ENCODE measurements around the gene DYNC2H1. TPM values are rescaled to one million over a fixed set of nuclear protein-coding genes. Genes with fewer than 3 reads are reported as not detected.

The DYNC2H1 gene
- total and polyA plus RNA-seq, 4 donors = 0.77 to 3.3 (median 2.1) TPM

DNA sequence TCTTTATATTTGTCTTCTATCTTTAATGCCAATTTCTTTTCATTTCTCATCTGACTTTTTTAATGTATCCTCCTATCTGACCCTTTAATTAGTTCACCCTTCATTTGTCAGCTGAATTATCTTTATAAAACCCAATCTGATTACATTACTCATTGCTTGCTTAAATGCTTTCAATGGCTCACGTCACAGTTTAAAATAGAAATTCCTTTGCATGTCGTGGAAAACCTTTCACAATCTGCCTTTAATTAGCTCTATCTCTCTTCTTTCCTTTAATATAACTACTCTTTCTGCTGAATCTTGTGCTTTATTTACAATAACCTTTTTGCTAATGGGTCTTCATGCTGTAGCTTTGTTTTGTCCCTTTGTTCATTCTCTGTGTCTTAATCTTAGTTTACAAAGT, 125.7 kb downstream of the DYNC2H1 start:
- Histone ChIP-seq H3K27ac (ENCODE audit: low read depth in 1 of 2, low read length in 2 of 2) (no peak overlapping the region), H3K36me3 (ENCODE audit: control insufficient read depth in 4 of 4, insufficient read depth in 3 of 4, low read depth in 1 of 4, low read length in 3 of 4) (no peaks in the 10 kb centered on the region), H3K9me3 (ENCODE audit: control insufficient read depth in 4 of 4, low read length in 3 of 4) (no peaks in the 10 kb centered on the region), H3K9ac (ENCODE audit: low read depth in 1 of 2, low read length in 2 of 2) (no peak overlapping the region), H3K4me3 (ENCODE audit: low read depth in 1 of 3, low read length in 3 of 3) (no peak overlapping the region), H3K27me3 (ENCODE audit: control insufficient read depth in 4 of 4, insufficient read depth in 4 of 4, low read length in 3 of 4) (no peaks in the 10 kb centered on the region), H3K4me1 (ENCODE audit: control insufficient read depth in 4 of 4, insufficient read depth in 4 of 4, low read length in 3 of 4) (no peaks in the 10 kb centered on the region)
- DNase-seq (ENCODE audit: low spot score) = no peak
- TF ChIP-seq, protein P1, sequence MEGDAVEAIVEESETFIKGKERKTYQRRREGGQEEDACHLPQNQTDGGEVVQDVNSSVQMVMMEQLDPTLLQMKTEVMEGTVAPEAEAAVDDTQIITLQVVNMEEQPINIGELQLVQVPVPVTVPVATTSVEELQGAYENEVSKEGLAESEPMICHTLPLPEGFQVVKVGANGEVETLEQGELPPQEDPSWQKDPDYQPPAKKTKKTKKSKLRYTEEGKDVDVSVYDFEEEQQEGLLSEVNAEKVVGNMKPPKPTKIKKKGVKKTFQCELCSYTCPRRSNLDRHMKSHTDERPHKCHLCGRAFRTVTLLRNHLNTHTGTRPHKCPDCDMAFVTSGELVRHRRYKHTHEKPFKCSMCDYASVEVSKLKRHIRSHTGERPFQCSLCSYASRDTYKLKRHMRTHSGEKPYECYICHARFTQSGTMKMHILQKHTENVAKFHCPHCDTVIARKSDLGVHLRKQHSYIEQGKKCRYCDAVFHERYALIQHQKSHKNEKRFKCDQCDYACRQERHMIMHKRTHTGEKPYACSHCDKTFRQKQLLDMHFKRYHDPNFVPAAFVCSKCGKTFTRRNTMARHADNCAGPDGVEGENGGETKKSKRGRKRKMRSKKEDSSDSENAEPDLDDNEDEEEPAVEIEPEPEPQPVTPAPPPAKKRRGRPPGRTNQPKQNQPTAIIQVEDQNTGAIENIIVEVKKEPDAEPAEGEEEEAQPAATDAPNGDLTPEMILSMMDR (IDR thresholded peaks at IDR 0.05; ENCODE audit: low read depth, low read length, missing input control) = no peak
- TF ChIP-seq HNF4G (IDR thresholded peaks at IDR 0.05) (no peak), JUND (IDR thresholded peaks at IDR 0.05) (no peak), FOXA1 (IDR thresholded peaks at IDR 0.05) (no peak), RAD21 (IDR thresholded peaks at IDR 0.05) (no peak), TAF1 (conservative IDR thresholded peaks at IDR 0.05) (no peak), YY1 (IDR thresholded peaks at IDR 0.05) (no peak), FOXA2 (IDR thresholded peaks at IDR 0.05) (no peak)
- TF ChIP-seq, protein P2, sequence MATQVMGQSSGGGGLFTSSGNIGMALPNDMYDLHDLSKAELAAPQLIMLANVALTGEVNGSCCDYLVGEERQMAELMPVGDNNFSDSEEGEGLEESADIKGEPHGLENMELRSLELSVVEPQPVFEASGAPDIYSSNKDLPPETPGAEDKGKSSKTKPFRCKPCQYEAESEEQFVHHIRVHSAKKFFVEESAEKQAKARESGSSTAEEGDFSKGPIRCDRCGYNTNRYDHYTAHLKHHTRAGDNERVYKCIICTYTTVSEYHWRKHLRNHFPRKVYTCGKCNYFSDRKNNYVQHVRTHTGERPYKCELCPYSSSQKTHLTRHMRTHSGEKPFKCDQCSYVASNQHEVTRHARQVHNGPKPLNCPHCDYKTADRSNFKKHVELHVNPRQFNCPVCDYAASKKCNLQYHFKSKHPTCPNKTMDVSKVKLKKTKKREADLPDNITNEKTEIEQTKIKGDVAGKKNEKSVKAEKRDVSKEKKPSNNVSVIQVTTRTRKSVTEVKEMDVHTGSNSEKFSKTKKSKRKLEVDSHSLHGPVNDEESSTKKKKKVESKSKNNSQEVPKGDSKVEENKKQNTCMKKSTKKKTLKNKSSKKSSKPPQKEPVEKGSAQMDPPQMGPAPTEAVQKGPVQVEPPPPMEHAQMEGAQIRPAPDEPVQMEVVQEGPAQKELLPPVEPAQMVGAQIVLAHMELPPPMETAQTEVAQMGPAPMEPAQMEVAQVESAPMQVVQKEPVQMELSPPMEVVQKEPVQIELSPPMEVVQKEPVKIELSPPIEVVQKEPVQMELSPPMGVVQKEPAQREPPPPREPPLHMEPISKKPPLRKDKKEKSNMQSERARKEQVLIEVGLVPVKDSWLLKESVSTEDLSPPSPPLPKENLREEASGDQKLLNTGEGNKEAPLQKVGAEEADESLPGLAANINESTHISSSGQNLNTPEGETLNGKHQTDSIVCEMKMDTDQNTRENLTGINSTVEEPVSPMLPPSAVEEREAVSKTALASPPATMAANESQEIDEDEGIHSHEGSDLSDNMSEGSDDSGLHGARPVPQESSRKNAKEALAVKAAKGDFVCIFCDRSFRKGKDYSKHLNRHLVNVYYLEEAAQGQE (IDR thresholded peaks at IDR 0.05) = no peak
- 70% methylated on average over 2 of the region's 2 CpGs for WGBS

GRCh38 chr11:103241574-103241973, 132.3 kb downstream of the DYNC2H1 start:
- 88% methylated on average over 6 of the region's 6 CpGs for WGBS
- H3K4me1 ChIP-seq (ENCODE audit: control insufficient read depth in 4 of 4, insufficient read depth in 4 of 4, low read length in 3 of 4) = no peaks in the 10 kb centered on the region
- no peaks in the 10 kb centered on the region for H3K36me3 ChIP-seq (ENCODE audit: control insufficient read depth in 4 of 4, insufficient read depth in 3 of 4, low read depth in 1 of 4, low read length in 3 of 4)
- H3K4me3 ChIP-seq (ENCODE audit: low read depth in 1 of 3, low read length in 3 of 3) = no peak overlapping the region
- H3K9me3 ChIP-seq (ENCODE audit: control insufficient read depth in 4 of 4, low read length in 3 of 4) = no peaks in the 10 kb centered on the region
- no peak overlapping the region for H3K9ac ChIP-seq (ENCODE audit: low read depth in 1 of 2, low read length in 2 of 2)
- DNase-seq (ENCODE audit: low spot score) = no peak
- TF ChIP-seq GABPA (IDR thresholded peaks at IDR 0.05 in 1 of 2, conservative IDR thresholded peaks at IDR 0.05 in 1 of 2) = no peak
- no peak for TF ChIP-seq HNF4G (IDR thresholded peaks at IDR 0.05)
- TF ChIP-seq, protein P1 (IDR thresholded peaks at IDR 0.05; ENCODE audit: low read depth, low read length, missing input control) = no peak
- TF ChIP-seq, protein P3, sequence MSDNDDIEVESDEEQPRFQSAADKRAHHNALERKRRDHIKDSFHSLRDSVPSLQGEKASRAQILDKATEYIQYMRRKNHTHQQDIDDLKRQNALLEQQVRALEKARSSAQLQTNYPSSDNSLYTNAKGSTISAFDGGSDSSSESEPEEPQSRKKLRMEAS (IDR thresholded peaks at IDR 0.05) = no peak
- TF ChIP-seq, protein P2 (IDR thresholded peaks at IDR 0.05) = no peak
- TF ChIP-seq JUND (IDR thresholded peaks at IDR 0.05) = no peak
- TF ChIP-seq RAD21 (IDR thresholded peaks at IDR 0.05) = no peak
- H3K27ac ChIP-seq (ENCODE audit: low read depth in 1 of 2, low read length in 2 of 2) = no peak overlapping the region
- no peaks in the 10 kb centered on the region for H3K27me3 ChIP-seq (ENCODE audit: control insufficient read depth in 4 of 4, insufficient read depth in 4 of 4, low read length in 3 of 4)

Data from liver (tissue), 9 donors.